ENCODE measurements around the gene SUGCT. TPM values are rescaled to one million over a fixed set of nuclear protein-coding genes. Genes with fewer than 3 reads are reported as not detected.
A peak's percentile ranks its signal among the peaks of the same experiment; 100 is the strongest.
"Not testable (repeated sequence)": the region's sequence is repeated elsewhere in the genome, so short reads cannot be mapped to it uniquely, and the experiment has no call there.

The SUGCT gene
- total RNA-seq, 2 experiments from 2014 or later: 2.3 to 2.9 TPM

DNA sequence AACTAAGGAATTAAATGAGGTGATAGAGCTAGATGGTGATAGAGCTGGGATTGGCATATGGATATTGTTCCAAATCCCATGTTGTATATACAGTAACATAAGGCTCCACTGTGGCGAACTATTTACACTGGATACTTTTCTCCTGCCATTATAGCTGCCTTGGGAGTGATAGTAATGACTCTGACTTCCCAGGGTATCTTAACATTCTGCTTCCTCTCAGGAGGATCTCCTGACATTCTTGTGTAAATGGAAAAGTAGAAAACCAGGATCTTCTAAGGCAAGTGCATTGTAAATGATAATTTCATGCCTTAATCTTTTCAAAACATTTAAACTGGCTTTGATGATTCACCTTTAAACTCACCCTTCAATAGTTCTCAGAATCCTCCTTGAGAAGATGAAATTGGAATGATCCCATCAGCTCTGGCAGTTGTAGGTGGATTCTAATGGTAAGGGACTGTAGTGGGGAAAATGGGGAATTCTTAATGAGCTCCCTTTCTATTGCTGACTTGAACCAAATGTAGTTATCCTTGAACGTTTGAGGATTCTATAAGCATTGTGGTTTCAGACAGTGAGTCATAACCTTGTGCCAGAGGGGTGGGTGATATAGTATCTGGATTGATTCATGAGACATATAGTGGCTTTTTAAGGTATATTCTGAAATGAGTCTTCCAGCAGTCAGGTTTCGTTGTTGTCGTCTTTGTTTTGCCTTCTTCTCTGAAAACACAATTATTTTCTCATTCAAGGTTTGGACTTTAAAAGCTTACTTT is 450.0 kb downstream of the SUGCT start:
- Mint-ChIP-seq H3K27ac (no peak overlapping the region), H3K36me3 (no peaks in the 10 kb centered on the region), H3K9me3 (no peaks in the 10 kb centered on the region), H3K4me3 (no peak overlapping the region), H3K27me3 (no peaks in the 10 kb centered on the region), H3K4me1 (no peaks in the 10 kb centered on the region)
- no peak for DNase-seq

GRCh38 chr7:40586197-40586596 is 451.4 kb downstream of the SUGCT start:
- Mint-ChIP-seq H3K9me3 (no peaks in the 10 kb centered on the region), H3K36me3 (no peaks in the 10 kb centered on the region), H3K27me3 (no peaks in the 10 kb centered on the region), H3K4me3 (no peak overlapping the region), H3K4me1 (no peaks in the 10 kb centered on the region), H3K27ac (no peak overlapping the region)
- no peak for DNase-seq

GRCh38 chr7:40587419-40587818 is 452.6 kb downstream of the SUGCT start:
- H3K27me3 Mint-ChIP-seq: no peaks in the 10 kb centered on the region

GRCh38 chr7:40595129-40595528 is 460.3 kb downstream of the SUGCT start:
- Mint-ChIP-seq H3K4me1 (peaks cover 5% of the 10 kb centered on the region), H3K36me3 (no peaks in the 10 kb centered on the region), H3K27me3 (peaks cover 3% of the 10 kb centered on the region), H3K9me3 (peaks cover 2% of the 10 kb centered on the region), H3K27ac (no peak overlapping the region), H3K4me3 (no peak overlapping the region)
- DNase-seq: no peak

More at GRCh38 chr7:40587419-40587818, 452.6 kb downstream of the SUGCT start:
- DNase-seq: no peak
- H3K27ac Mint-ChIP-seq: no peak overlapping the region
- H3K36me3 Mint-ChIP-seq: no peaks in the 10 kb centered on the region
- no peaks in the 10 kb centered on the region for H3K9me3 Mint-ChIP-seq
- no peak overlapping the region for H3K4me3 Mint-ChIP-seq
- H3K4me1 Mint-ChIP-seq: no peaks in the 10 kb centered on the region

DNA sequence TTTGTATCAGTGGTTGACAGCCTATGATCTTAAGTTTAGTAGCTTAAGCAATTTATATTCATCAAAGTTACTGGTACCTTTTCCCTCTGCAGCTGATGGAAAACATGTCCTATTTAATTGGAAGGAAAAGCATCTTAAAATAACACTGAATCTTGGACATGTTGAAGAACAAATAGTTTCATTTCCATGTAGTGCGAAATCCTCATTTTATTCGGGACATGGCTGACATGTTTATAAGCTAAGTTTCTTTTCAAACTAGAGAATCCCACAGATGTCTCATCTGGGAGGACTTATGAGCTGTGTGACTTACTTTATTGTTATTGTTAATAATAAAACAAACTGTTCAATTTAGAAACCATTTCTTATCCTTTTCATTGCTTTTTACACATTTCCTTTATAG is 461.0 kb downstream of the SUGCT start:
- peaks cover 2% of the 10 kb centered on the region for H3K9me3 Mint-ChIP-seq
- no peaks in the 10 kb centered on the region for H3K36me3 Mint-ChIP-seq
- H3K27ac Mint-ChIP-seq: no peak overlapping the region
- H3K4me3 Mint-ChIP-seq: no peak overlapping the region
- no peak for DNase-seq
- peaks cover 10% of the 10 kb centered on the region for H3K27me3 Mint-ChIP-seq
- H3K4me1 Mint-ChIP-seq: peaks cover 5% of the 10 kb centered on the region

DNA sequence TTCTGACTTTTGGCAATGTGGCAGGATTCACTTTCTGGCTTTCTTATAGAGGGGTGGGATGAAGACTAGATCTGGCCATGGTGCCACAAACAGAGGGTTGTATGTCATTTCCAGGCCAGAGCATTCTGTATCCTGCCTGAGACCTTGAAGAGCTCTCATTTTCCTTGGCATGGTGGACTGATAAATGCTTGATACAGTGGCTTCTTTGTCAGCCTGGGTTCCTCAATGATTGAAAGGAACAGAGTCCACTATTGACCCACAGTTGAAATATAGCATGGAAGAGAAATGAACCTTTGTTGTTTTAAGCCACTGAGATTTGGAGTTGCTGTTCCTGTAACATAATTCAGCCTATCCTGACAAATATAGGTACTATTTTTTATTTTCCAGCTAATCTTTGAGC is 462.7 kb downstream of the SUGCT start:
- no peak for DNase-seq
- H3K36me3 Mint-ChIP-seq: no peaks in the 10 kb centered on the region
- no peak overlapping the region for H3K4me3 Mint-ChIP-seq
- H3K27me3 Mint-ChIP-seq: peaks cover 15% of the 10 kb centered on the region
- peaks cover 8% of the 10 kb centered on the region for H3K4me1 Mint-ChIP-seq
- peaks cover 2% of the 10 kb centered on the region for H3K9me3 Mint-ChIP-seq
- H3K27ac Mint-ChIP-seq: no peak overlapping the region

GRCh38 chr7:40598915-40599314 is 464.1 kb downstream of the SUGCT start:
- Mint-ChIP-seq H3K27me3 (peaks cover 18% of the 10 kb centered on the region), H3K4me1 (peaks cover 8% of the 10 kb centered on the region), H3K9me3 (no peaks in the 10 kb centered on the region), H3K36me3 (no peaks in the 10 kb centered on the region), H3K27ac (no peak overlapping the region), H3K4me3 (no peak overlapping the region)
- peak; percentile 2 for DNase-seq

GRCh38 chr7:40599836-40600235 is 465.0 kb downstream of the SUGCT start:
- no peak for DNase-seq
- Mint-ChIP-seq H3K4me3 (no peak overlapping the region), H3K36me3 (no peaks in the 10 kb centered on the region), H3K9me3 (no peaks in the 10 kb centered on the region), H3K4me1 (peaks cover 8% of the 10 kb centered on the region), H3K27ac (no peak overlapping the region), H3K27me3 (peaks cover 24% of the 10 kb centered on the region)

DNA sequence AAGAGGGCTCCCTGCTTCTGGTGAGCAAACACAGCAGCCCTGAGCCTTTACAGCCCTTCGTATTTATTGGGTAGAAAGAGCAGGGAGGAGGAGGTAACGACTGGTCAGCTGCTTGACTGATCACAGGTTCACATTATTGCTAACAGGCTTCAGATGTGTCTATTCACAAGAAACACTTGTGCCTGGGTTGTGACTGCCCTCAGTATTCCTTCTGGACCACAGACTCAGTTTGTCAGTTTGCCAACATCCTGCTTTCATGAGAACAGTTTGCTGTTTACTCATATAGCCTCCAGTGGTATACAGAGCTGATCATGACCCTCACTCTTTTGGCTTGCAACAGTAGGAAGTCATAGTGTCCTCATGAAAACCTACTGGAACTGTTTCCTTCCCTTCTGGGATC is 467.5 kb downstream of the SUGCT start:
- Mint-ChIP-seq H3K4me1 (peaks cover 14% of the 10 kb centered on the region), H3K27me3 (peaks cover 31% of the 10 kb centered on the region)
- not testable (repeated sequence) for H3K4me3 Mint-ChIP-seq, H3K9me3 Mint-ChIP-seq, H3K27ac Mint-ChIP-seq, H3K36me3 Mint-ChIP-seq, DNase-seq

- H3K27ac Mint-ChIP-seq: no peak overlapping the region
- peaks cover 31% of the 10 kb centered on the region for H3K27me3 Mint-ChIP-seq
- DNase-seq: peak; percentile 39
Observed at GRCh38 chr7:40604601-40605438, 470.0 kb downstream of the SUGCT start.

GRCh38 chr7:40608321-40609075 is 473.7 kb downstream of the SUGCT start:
- no peak overlapping the region for H3K4me3 Mint-ChIP-seq
- peaks cover 5% of the 10 kb centered on the region for H3K4me1 Mint-ChIP-seq
- no peak for DNase-seq
- no peak overlapping the region for H3K27ac Mint-ChIP-seq
- H3K27me3 Mint-ChIP-seq: peaks cover 17% of the 10 kb centered on the region
- no peaks in the 10 kb centered on the region for H3K9me3 Mint-ChIP-seq
- no peaks in the 10 kb centered on the region for H3K36me3 Mint-ChIP-seq

More at GRCh38 chr7:40604601-40605438, 470.0 kb downstream of the SUGCT start:
- Mint-ChIP-seq H3K9me3 (no peaks in the 10 kb centered on the region), H3K36me3 (no peaks in the 10 kb centered on the region), H3K4me1 (peaks cover 9% of the 10 kb centered on the region), H3K4me3 (no peak overlapping the region)

- no peak for DNase-seq
- Mint-ChIP-seq H3K9me3 (no peaks in the 10 kb centered on the region), H3K27me3 (peaks cover 6% of the 10 kb centered on the region), H3K4me3 (no peak overlapping the region), H3K27ac (no peak overlapping the region), H3K4me1 (peaks cover 5% of the 10 kb centered on the region), H3K36me3 (no peaks in the 10 kb centered on the region)
Observed at GRCh38 chr7:40610461-40610860, 475.7 kb downstream of the SUGCT start.

GRCh38 chr7:40611095-40611871 is 476.5 kb downstream of the SUGCT start:
- no peaks in the 10 kb centered on the region for H3K36me3 Mint-ChIP-seq
- H3K27ac Mint-ChIP-seq: no peak overlapping the region
- DNase-seq: no peak
- H3K27me3 Mint-ChIP-seq: no peaks in the 10 kb centered on the region
- peaks cover under 1% of the 10 kb centered on the region for H3K4me1 Mint-ChIP-seq
- no peaks in the 10 kb centered on the region for H3K9me3 Mint-ChIP-seq
- H3K4me3 Mint-ChIP-seq: no peak overlapping the region

- Mint-ChIP-seq H3K4me3 (no peak overlapping the region), H3K9me3 (no peaks in the 10 kb centered on the region), H3K27ac (no peak overlapping the region), H3K27me3 (no peaks in the 10 kb centered on the region), H3K4me1 (no peaks in the 10 kb centered on the region), H3K36me3 (no peaks in the 10 kb centered on the region)
- no peak for DNase-seq
Observed at GRCh38 chr7:40612298-40612697, 477.5 kb downstream of the SUGCT start.
